Body of pancreas (tissue), 4 donors: Measurements from ENCODE around the gene KIAA1671. TPM values are rescaled to one million over a fixed set of nuclear protein-coding genes. Genes with fewer than 3 reads are reported as not detected.

Source experiments
- ATAC-seq: fragments of 150-250 bp; one replicate; pipeline ENCODE4 v1.9.1; 2016
- DNase-seq, 4 donors: peaks; one replicate each; pipeline ENCODE4 v3.0.0-alpha.2; 2019
- H3K27ac ChIP-seq, 4 donors: fragments of 200-600 bp; sonication (generic); 1 replicate in 3 of 4; 2 replicates in 1 of 4; pipeline versions ENCODE4 v1.5.1 to v1.6.1; 2016 to 2019; ENCODE audit warnings: mild to moderate bottlenecking in 1 of 4, mixed read lengths in 1 of 4, moderate library complexity in 1 of 4
- H3K27me3 ChIP-seq, 2 donors: fragments of 200-600 bp; sonication (generic); one replicate each; pipeline ENCODE4 v1.6.0; 2016; ENCODE audit warnings: mild to moderate bottlenecking in 1 of 2
- H3K36me3 ChIP-seq, 2 donors: fragments of 200-600 bp; sonication (generic); replicated peaks in 1 of 2; 2 replicates each; pipeline ENCODE4 v1.5.1; 2016; ENCODE audit warnings: low read depth in 2 of 2; ENCODE audit not compliant: insufficient read depth in 1 of 2
- H3K4me1 ChIP-seq: fragments of 200-600 bp; sonication (generic); one replicate; pipeline ENCODE4 v1.6.0; 2016
- H3K4me3 ChIP-seq, 2 donors: fragments of 200-600 bp; sonication (generic); 1 replicate in 1 of 2; 2 replicates in 1 of 2; pipeline ENCODE4 v1.5.1; 2016 to 2019
- H3K9me3 ChIP-seq, 3 donors: fragments of 200-600 bp; sonication (generic); 1 replicate in 2 of 3; 2 replicates in 1 of 3; pipeline ENCODE4 v1.5.1; 2016
- CTCF ChIP-seq, 7 experiments: fragments of 450-650 bp in 4 of 7; fragments of 200-600 bp in 3 of 7; sonication (generic) in 3 of 7; IDR thresholded peaks; one replicate each; pipeline ENCODE4 v1.5.1; 2016 to 2019; ENCODE audit warnings: antibody characterized with exemption in 7 of 7
- POLR2A ChIP-seq, 3 donors: fragments of 450-650 bp; IDR thresholded peaks; one replicate each; pipeline ENCODE4 v1.6.1; 2016; ENCODE audit warnings: antibody characterized with exemption in 3 of 3, mild to moderate bottlenecking in 2 of 3
- WGBS, 2 donors: methylation state at CpG; one replicate each; pipeline ENCODE4 v1.1.5; 2017; 5-methylcytosine and 5-hydroxymethylcytosine counted together
- intact Hi-C: fragments of 100-400 bp; cut with DNase I; formaldehyde crosslinking; loops from one replicate; pipeline ENCODE4 v1.15.1; 2023
- total RNA-seq, 2 donors: library from RNA; depleted of rRNA; stranded (reverse); fragments of >200 nt; gene quantifications; one replicate each; pipeline ENCODE4 v1.1.0, GENCODE V29; 2016

Gene KIAA1671
- total RNA-seq, 2 donors from 2014 or later = 24.9 to 79.8 TPM

DNA sequence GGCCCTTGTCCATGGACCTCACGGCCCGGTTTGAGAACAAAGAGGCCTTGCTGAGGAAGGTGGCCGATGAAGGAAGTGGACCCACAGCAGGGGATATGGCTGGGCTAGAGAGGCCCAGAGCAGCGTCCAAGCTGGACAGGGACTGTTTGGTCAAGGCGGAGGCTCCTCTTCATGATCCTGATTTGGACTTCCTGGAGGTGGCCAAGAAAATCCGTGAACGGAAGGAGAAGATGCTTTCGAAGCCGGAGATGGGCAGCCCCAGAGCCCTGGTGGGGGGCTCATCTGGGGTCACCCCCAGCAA is 76.3 kb downstream of the KIAA1671 start:
- Histone ChIP-seq H3K4me3 (no peak overlapping the region), H3K27me3 (no peaks in the 10 kb centered on the region), H3K36me3 (no peaks in the 10 kb centered on the region), H3K27ac (no peak overlapping the region), H3K9me3 (no peaks in the 10 kb centered on the region), H3K4me1 (peaks cover 7% of the 10 kb centered on the region)
- ATAC-seq = no peak
- intact Hi-C loops = no loop called here
- TF ChIP-seq CTCF (IDR thresholded peaks at IDR 0.05) (peak in 1 of 7 experiments; percentile 3), POLR2A (IDR thresholded peaks at IDR 0.05) (no peak)
- WGBS, 2 donors = 89% methylated on average over 9 of the region's 9 CpGs
- DNase-seq = no peak

- WGBS, 2 donors = 94 to 98% methylated on average over 8 to 18 of the region's 18 CpGs
- H3K4me1 ChIP-seq = peaks cover 7% of the 10 kb centered on the region
- H3K9me3 ChIP-seq = no peaks in the 10 kb centered on the region
- DNase-seq (no peak), ATAC-seq (no peak)
- H3K4me3 ChIP-seq = no peak overlapping the region
- intact Hi-C loops = no loop called here
- no peak overlapping the region for H3K27ac ChIP-seq
- no peaks in the 10 kb centered on the region for H3K36me3 ChIP-seq
- no peak for TF ChIP-seq CTCF (IDR thresholded peaks at IDR 0.05)
- no peak for TF ChIP-seq POLR2A (IDR thresholded peaks at IDR 0.05)
- no peaks in the 10 kb centered on the region for H3K27me3 ChIP-seq
Measured at GRCh38 chr22:25029181-25029580, 76.7 kb downstream of the KIAA1671 start.

- no peak overlapping the region for H3K27ac ChIP-seq
- peaks cover 7% of the 10 kb centered on the region for H3K4me1 ChIP-seq
- H3K27me3 ChIP-seq = no peaks in the 10 kb centered on the region
- ATAC-seq (peak; percentile 30), DNase-seq (peak in 3 of 4 donors; percentile 13 to 37 (median 32))
- no peaks in the 10 kb centered on the region for H3K36me3 ChIP-seq
- WGBS, 2 donors = 62 to 72% methylated on average over 7 of the region's 7 CpGs
- intact Hi-C loops = no loop called here
- no peaks in the 10 kb centered on the region for H3K9me3 ChIP-seq
- no peak for TF ChIP-seq POLR2A (IDR thresholded peaks at IDR 0.05)
- no peak for TF ChIP-seq CTCF (IDR thresholded peaks at IDR 0.05)
- H3K4me3 ChIP-seq = no peak overlapping the region
Measured at GRCh38 chr22:25030636-25031035, 78.1 kb downstream of the KIAA1671 start.

GRCh38 chr22:25032066-25032465 is 79.5 kb downstream of the KIAA1671 start:
- 81 to 94% methylated on average over 2 of the region's 2 CpGs for WGBS, 2 donors
- ATAC-seq (no peak), DNase-seq (no peak)
- H3K9me3 ChIP-seq = no peaks in the 10 kb centered on the region
- TF ChIP-seq CTCF (IDR thresholded peaks at IDR 0.05) = no peak
- TF ChIP-seq POLR2A (IDR thresholded peaks at IDR 0.05) = no peak
- no peaks in the 10 kb centered on the region for H3K27me3 ChIP-seq
- H3K36me3 ChIP-seq = no peaks in the 10 kb centered on the region
- intact Hi-C loops = no loop called here
- no peak overlapping the region for H3K4me3 ChIP-seq
- no peaks in the 10 kb centered on the region for H3K4me1 ChIP-seq
- H3K27ac ChIP-seq = no peak overlapping the region

- DNase-seq (no peak), ATAC-seq (no peak)
- Histone ChIP-seq H3K27ac (no peak overlapping the region), H3K27me3 (no peaks in the 10 kb centered on the region), H3K4me1 (no peaks in the 10 kb centered on the region), H3K36me3 (peaks cover 0 to 5% of the 10 kb centered on the region in 2 donors), H3K4me3 (no peak overlapping the region), H3K9me3 (no peaks in the 10 kb centered on the region)
- TF ChIP-seq POLR2A (IDR thresholded peaks at IDR 0.05) (no peak), CTCF (IDR thresholded peaks at IDR 0.05) (no peak)
- intact Hi-C loops = no loop called here
- 96 to 98% methylated on average over 2 of the region's 2 CpGs for WGBS, 2 donors
Measured at GRCh38 chr22:25035715-25036114, 83.2 kb downstream of the KIAA1671 start.
